ENCODE measurements around the gene FANCC. TPM values are rescaled to one million over a fixed set of nuclear protein-coding genes. Genes with fewer than 3 reads are reported as not detected.

FANCC gene
- total and polyA plus RNA-seq, 2 of the 4 experiments (the other 2 are of a cell fraction), result 4.7 to 6.3 TPM

- Histone ChIP-seq H4K91ac (ENCODE audit: insufficient read depth, low read depth, low read length) (no peak overlapping the region), H3K4ac (ENCODE audit: low read depth, low read length) (no peak overlapping the region), H2BK15ac (ENCODE audit: low read depth, low read length) (no peak overlapping the region), H3K14ac (replicated peaks; ENCODE audit: low read depth, low read length) (no peak overlapping the region), H3K27ac (ENCODE audit: insufficient read depth, low read length) (no peak overlapping the region), H2BK5ac (ENCODE audit: low read depth, low read length, poor library complexity, severe bottlenecking) (no peak overlapping the region), H2BK120ac (ENCODE audit: low read depth, low read length) (no peak overlapping the region), H3K18ac (ENCODE audit: low read depth, low read length) (no peak overlapping the region), H2AK9ac (replicated peaks; ENCODE audit: low read depth, low read length, poor library complexity) (no peak overlapping the region), H4K5ac (ENCODE audit: low read depth, low read length) (no peak overlapping the region), H3K9ac (ENCODE audit: low read depth, low read length) (no peak overlapping the region), H3K79me1 (ENCODE audit: low read depth in 1 of 2, low read length in 2 of 2) (peaks cover 26 to 86% of the 10 kb centered on the region in 2 experiments), H2BK20ac (ENCODE audit: low read depth, low read length) (no peak overlapping the region), H3K56ac (ENCODE audit: extremely low read depth, insufficient read depth, low read length) (no peak overlapping the region), H3K4me2 (ENCODE audit: low read depth, low read length) (no peak overlapping the region), H3K23ac (ENCODE audit: low read depth, low read length) (no peak overlapping the region), H3K4me1 (ENCODE audit: control insufficient read depth, insufficient read depth, low read length) (peaks cover 17% of the 10 kb centered on the region), H3K9me1 (ENCODE audit: insufficient read depth, low read length) (peaks cover 48% of the 10 kb centered on the region), H3K9me3 (ENCODE audit: control insufficient read depth, insufficient read depth, low read length) (no peaks in the 10 kb centered on the region), H4K20me1 (ENCODE audit: insufficient read depth, low read length) (peaks cover 91% of the 10 kb centered on the region), H2AFZ (replicated peaks; ENCODE audit: low read length, poor library complexity) (no peak overlapping the region), H2AK5ac (ENCODE audit: low read depth, low read length) (no peak overlapping the region; the same call in 1 of the 2 replicates), H3K4me3 (ENCODE audit: insufficient read depth, low read depth, low read length) (no peak overlapping the region), H3K36me3 (ENCODE audit: control insufficient read depth, insufficient read depth, low read length) (peaks cover 49% of the 10 kb centered on the region), H4K8ac (ENCODE audit: low read depth in 2 of 2, low read length in 2 of 2) (peak overlapping the region in 1 of 2 experiments; percentile 12; a peak in 1 of 4 replicates), H3K27me3 (ENCODE audit: control insufficient read depth, insufficient read depth, low read length) (no peaks in the 10 kb centered on the region)
- dilution Hi-C loops (cut with HindIII; ENCODE audit: low sequenced_read_pairs, unreplicated experiment) (no loop called here), in situ Hi-C loops (cut with MboI; ENCODE audit: low sequenced_read_pairs) (no loop called here), intact Hi-C loops (cut with micrococcal nuclease) (loop anchor here (5.0 kb wide), 1 partner anchor 289 kb away; no protein-coding TSS in a partner anchor)
- BruUV-seq (replicated peaks), result no TSS peak
- 100% methylated on average over 3 of the region's 5 CpGs; no CpG with 5 or more reads in 1 of the 2 experiments for WGBS, 2 experiments (ENCODE audit: extremely low coverage in 2 of 2, insufficient read length in 1 of 2)
- DNase-seq, result no peak
- no peak for TF ChIP-seq FOS (IDR thresholded peaks at IDR 0.05; ENCODE audit: low read depth, low read length)
- TF ChIP-seq ELK1 (IDR thresholded peaks at IDR 0.05; ENCODE audit: borderline replicate concordance, low read depth, low read length), result no peak
- TF ChIP-seq CHD1 (IDR thresholded peaks at IDR 0.05; ENCODE audit: low read depth, low read length), result no peak
- TF ChIP-seq SMC3 (IDR thresholded peaks at IDR 0.05; ENCODE audit: low read depth, low read length), result no peak
- TF ChIP-seq CEBPB (IDR thresholded peaks at IDR 0.05; ENCODE audit: low read depth, low read length), result no peak
- no peak for TF ChIP-seq BHLHE40 (IDR thresholded peaks at IDR 0.05; ENCODE audit: low read depth, low read length)
- TF ChIP-seq NFE2L2 (IDR thresholded peaks at IDR 0.05; ENCODE audit: low read depth, low read length), result no peak
- no peak for TF ChIP-seq RAD21 (IDR thresholded peaks at IDR 0.05; ENCODE audit: low read length)
- no peak for TF ChIP-seq USF2 (IDR thresholded peaks at IDR 0.05; ENCODE audit: low read depth, low read length)
- TF ChIP-seq RCOR1 (IDR thresholded peaks at IDR 0.05; ENCODE audit: insufficient replicate concordance, low read length), result no peak
- TF ChIP-seq CTCF (conservative IDR thresholded peaks at IDR 0.05; ENCODE audit: low read depth, low read length), result no peak
- no peak for TF ChIP-seq POLR2A (IDR thresholded peaks at IDR 0.05; ENCODE audit: low read depth, low read length)
- no peak for TF ChIP-seq MXI1 (IDR thresholded peaks at IDR 0.05; ENCODE audit: borderline replicate concordance, low read depth, low read length)
- no peak for TF ChIP-seq RFX5 (IDR thresholded peaks at IDR 0.05; ENCODE audit: low read depth, low read length)
- ATAC-seq (ENCODE audit: low read depth), result no peak
- POLR2A ChIA-PET (ENCODE audit: unreplicated experiment), result no interaction called here
- CTCF ChIA-PET, result no interaction called here
Observed at GRCh38 chr9:95071450-95071849, 246.1 kb downstream of the FANCC start.

Data from IMR-90 (cell line).